Measurements from ENCODE around the gene PRKCE.

Gene PRKCE

DNA sequence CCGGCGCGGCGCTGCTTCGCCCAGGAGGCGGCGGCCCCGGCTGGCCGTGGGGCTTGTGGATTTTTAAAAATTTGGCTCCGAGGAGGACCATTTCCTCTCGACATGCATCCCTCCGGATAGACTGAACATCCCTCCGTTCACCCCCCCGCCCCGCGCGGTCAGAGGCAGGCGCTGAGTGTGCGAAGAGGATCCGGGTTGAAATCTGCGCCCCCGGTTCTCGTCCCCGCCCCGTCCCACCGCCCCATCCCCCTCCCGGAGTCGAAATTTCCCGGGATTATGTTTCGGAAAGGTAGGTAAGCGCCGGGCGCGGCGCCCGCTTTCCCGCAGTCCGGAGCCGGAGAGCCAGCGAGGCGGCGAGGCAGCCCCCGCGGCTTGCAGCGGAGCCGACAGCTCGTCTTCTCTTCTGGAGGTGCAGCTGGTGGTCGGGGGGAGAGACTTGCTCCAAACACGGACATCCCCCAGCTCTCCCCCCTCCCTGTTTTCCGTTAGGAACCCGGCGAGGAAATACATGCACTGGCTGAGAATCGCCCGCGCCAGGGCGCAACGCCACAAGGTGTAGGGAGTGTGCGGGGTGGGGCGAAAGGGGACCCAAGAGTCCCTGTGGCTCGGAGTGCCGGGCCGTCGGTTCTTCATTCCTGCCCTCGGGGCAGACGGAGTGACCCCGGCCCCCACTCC is at the start of gene PRKCE:
TSS of gene PRKCE (plus strand) at position 261 of the 675 bp plus-strand sequence.
- peak; percentile 48 for DNase-seq

DNA sequence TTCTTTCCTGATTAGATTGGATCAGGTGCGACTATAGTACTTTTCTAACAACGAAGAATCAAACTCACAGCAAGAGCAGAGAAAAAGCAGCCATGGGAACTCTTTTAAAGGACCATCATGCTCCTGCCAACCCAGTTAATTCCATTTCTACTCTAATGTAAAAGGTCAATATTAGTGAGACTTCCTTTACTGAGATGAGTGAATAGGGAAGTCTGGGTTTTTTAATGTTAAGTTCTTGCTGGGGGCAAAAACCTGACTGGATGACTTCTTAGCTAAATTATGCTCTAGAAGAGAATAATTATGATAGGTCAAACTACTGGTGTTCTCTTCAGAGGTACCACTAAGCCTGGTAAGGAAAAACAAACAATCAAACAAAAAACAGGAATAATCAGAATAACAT is 48.9 kb upstream of the PRKCE start:
- no peak for DNase-seq

DNA sequence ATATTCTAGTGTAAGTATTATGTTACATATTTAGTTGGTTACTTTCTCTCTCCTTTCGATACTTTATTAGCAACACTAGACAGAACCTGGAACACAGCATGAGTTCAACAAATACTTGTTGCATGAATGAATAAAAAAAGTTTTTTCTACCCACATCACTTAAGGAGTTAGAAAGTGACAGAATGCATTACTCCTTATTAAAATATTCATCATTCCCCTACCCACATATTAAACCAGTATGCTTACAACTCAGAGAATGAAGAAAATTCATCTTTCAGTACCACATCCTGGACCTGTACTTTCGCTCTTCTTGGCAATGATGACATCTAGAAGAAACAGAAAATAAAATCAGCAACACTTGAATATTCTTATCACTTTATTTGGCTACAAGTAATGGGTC is 46.4 kb upstream of the PRKCE start:
- DNase-seq = no peak

DNA sequence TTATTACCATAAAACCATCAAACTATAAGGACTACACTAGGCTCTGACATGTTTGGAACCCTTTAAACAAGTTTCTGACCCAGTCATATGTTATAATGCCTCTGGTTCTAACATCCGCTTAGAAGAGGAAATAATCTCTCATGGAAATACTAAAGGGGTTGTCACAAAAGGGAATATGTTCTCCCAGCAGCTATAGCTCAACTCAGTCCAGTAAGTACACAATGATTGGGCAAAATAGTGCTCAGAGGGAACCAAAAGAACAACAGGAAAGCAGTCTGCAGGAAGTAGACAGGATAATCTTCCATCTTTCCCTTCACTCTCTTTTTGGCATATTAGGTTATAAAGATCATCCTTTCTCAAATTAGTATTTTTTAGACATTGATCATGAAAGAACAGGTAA is 44.7 kb upstream of the PRKCE start:
- no peak for DNase-seq

DNA sequence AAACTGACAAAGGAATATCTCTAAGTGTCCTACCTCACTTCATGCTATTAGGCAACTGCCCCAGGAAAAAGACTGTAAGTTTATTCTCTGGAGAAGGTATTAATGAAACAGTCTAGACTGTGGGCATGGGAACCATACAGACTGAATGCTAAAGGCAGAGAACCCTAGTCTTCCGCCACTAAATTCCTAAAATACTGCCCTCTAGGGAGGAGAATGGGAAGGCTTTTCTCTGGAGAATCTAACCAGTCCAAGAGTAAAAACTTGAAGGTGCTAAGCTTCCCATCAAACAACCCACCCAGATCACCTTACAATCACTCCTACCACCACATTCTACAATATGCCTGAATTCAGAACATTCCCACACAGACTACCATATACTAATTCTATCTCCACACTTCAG is 43.8 kb upstream of the PRKCE start:
- peak; percentile 4 for DNase-seq

DNA sequence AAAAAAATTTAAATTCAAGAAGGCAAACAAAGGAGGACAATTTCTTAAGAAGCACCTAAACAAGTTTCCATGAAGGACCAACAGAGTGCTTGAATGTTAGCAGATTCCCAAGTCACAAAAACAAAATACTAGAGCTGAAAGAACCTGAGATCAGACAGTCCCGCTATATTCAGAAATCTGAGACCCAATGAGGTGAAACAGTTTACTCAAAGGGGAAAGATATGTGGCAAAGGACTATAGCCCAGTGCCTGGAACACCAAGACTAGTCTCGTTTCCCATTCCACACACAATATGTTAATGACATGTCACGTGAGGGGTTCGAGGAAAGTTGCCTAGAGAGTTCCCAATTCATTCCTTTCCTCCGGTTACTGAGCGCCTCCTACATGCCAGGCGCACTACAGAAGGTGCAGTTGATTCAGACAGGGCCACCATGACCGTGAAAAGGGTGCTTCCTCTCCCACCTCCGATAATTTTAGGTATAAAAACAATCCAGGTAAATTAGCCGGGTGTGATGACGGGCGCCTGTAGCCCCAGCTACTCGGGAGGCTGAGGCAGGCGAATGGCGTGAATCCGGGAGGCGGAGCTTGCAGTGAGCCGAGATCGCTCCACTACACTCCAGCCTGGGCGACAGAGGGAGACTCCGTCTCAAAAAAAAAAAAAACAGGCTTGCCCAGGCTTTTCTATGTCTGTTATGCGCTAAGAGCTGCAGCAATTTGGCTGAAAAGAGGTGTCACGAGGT is 41.0 kb upstream of the PRKCE start:
- peak; percentile 83 for DNase-seq

DNA sequence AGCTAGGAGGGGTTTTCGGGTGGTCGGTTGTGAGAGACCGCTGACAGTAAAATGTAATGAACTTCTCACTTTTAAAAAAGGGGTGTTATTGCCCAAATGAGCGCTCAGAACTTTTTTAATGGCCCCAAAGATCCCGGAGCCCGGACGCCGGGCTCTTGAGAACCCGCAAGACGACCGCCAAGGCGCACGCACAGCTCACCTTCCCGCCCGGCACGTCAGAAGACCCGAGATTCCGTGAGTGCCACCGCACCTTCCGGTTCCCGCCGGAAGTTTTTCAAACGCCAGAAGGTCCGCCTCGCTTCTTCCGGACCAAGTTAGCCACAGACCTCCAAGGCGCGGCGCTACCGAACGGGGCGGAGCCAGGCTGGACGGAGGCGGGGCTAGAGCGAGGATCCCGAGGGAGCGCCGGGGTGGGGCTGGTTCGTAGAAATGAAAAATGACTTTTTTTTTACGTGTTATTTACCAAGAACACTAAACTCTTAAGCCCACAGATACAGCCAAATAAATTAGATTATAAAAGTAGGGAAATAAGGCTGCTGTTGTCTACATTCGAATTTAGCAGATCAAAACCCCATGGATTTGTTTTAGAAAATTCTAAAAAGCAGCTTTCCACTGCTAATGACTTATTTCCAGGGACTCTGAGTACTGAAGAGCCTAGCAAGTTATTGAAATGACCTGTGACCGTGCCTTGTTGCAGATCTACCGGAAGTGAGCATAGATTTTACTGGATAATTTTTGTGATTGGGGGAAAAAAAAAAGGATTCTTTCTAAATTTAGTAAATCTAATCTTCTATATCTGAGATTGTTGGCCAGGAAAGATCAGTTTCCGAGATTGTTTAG is 40.2 kb upstream of the PRKCE start, which contains the start of gene SRBD1:
TSS of gene SRBD1 (minus strand) at position 248 of the 840 bp plus-strand sequence. CDS start 5,826 bp downstream, outside the sequence.
- DNase-seq = peak; percentile 96

DNA sequence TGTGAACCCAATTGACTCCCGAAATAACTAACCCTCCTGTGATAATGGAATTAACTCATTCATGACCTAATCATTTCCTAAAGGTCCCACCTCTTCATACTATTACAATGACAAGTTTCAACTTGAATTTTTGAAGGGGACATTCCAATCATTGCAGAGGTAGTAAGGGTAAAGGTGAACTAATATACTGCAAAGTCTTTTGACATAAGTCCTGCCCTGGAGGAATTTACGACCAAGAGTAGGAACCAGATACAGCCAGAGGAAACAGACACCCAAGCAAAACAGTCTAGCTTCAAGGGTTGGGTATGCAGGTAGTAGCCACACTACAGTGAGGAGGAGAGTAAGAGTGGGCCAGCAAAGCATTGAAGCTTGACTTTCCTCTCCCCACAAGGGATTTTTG is 39.2 kb upstream of the PRKCE start:
- no peak for DNase-seq

DNA sequence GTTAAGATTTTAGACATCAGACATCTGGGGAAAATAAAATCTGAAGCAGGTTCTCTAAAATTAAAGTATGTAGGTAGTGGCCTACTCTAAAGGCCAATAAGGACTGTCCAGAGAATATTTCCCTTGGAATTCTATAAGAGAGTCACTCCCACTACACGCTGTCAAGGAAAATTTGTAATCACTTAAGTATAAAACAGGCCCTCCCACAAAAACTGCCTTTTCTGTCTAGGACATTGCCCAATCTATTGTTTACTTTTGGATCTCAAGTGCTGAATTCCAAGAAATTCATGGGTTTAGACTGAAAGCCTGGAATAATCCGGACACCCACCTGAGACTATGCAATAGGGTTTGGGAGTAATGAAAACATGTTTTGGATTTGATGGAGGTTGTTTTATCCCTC is 38.7 kb upstream of the PRKCE start:
- no peak for DNase-seq

DNA sequence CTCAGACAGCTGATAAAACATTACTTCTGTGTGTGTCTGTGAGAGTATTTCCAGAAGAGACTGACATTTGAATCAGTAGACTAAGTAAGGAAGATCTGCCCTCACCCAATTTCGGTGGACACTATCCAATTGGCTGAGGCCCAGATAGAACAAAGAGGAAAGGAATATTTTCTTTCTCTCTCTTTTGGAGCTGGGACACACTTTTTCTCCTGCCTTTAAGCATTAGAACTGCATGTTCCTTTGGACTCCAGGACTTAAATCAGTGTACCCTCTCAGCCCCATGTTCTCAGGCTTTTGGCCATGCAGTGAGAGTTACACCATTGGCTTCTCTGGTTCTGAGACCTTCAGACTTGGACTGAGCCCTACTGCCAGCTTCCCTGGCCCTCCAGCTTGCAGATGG is 37.1 kb upstream of the PRKCE start:
- DNase-seq = no peak

DNA sequence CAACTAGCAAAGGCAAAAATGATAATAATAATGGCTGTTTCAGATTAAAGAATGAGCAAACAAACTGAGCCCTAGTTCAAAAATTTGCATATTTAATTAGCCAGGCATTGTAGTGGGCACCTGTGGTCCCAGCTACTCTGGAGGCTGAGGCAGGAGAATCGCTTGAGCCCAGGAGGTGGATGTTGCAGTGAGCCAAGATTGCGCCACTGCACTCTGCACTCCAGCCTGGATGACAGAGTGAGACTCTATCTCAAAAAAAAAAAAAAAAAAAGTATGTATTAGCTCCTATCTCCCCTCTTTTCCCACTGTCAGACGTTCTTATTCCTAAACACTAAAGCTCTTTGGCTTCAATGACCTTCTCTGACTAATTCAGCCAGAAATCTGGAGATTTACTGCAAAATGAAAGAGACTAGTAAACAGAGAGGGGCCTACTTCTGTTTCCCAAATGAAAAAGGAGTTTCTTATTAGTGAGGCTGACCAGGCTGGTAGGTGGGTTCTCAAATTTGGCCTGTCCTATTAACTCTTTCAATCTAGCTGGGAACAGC is 36.5 kb upstream of the PRKCE start:
- DNase-seq = no peak

DNA sequence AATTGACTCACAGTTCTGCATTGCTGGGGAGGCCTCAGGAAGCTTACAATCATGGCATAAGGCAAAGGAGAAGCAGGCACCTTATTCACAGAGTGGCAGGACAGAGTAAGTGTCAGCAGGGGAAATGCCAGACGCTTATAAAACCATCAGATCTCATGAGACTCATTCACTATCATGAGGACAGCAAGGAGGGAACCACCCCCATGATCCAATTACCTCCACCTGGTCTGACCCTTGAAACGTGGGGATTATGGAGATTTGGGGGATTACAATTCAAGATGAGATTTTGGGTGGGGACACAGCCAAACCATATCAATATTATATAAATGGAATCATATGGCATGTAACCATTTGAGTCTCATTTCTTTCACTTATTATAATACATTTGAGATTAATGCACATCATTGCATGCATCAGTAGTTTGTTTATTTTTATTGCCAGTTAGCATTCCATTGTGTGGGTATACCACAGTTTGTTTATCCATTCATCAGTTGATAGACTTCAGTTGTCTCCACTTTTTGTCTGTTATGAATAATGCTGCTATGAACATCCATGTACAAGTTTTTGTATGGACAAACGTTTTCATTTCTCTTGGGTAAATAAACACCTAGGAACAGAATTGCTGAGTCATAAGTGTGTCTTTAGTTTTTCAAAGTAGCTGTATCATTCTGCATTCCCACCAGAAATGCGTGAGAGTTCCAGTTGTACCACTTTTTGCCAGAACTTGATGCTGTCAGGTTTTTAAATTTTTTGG is 34.6 kb upstream of the PRKCE start:
- no peak for DNase-seq

DNA sequence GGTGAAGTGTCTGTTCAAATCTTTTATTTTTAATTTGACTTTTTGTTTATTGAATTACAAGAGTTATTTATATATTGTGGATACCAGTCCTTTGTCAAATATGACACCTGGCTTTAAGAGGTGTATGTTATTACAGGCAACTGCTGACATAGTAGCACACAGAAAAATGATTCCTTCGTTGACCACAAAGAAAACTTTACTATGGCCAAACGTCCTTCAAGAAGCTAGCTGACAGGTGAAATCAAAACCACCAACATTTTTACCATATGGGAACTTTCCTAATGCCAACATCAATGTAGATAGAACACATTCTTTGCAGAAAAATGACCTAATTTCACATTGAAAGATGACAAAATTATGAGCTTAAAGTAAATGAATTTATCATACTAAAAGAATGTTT is 34.0 kb upstream of the PRKCE start:
- DNase-seq = no peak

DNA sequence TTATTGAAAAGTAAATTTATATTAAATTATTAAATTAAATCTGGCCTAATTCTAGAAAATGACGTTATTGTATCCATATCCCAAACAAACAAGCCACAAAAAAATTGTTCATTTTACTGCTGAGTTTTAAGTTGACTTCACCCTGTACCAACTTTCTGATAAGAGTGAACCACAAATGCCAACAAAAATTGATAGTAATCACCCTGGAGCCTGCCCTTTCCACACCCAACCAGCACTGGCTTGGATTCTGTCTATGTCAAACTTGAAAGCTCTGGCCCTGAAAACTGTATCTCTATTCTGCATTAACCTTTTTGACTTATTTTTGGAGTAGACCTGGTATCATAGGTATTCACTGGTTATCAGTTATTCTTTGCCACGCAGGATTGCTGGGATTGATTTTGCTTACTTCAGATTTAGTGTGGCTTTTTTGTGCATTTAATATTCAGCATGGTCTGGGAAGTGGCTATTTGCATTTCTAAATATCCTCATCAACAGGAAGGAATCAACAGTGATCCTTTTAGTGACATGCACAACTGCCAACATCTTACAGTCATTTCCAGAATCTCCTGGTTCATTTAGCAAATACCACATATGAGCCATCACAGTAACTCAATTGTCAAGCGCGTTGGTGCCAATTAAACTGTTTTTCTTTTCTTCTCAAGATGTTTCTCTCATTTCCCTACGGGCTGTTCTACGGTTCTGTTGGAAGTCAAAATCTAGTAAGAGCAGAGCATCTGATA is 29.0 kb upstream of the PRKCE start:
- DNase-seq = no peak

DNA sequence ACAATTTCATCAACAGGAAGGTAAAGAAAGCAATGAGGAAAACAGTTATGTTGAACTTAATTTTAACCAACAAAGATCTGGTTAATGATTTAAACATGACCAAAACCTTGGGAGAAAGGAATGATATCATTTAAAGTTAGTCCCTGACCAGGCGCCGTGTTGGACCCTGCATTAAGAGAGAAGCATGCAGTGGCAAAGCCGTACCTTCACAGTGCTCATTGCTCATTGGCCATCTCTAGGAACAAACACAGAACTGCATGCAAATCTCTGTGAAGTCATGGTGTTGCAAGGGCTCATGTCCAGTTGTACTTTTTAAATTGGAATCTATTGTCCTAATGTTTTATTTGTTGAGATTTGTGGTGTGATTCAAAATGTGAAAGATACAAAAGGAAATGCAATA is 28.4 kb upstream of the PRKCE start:
- no peak for DNase-seq

DNA sequence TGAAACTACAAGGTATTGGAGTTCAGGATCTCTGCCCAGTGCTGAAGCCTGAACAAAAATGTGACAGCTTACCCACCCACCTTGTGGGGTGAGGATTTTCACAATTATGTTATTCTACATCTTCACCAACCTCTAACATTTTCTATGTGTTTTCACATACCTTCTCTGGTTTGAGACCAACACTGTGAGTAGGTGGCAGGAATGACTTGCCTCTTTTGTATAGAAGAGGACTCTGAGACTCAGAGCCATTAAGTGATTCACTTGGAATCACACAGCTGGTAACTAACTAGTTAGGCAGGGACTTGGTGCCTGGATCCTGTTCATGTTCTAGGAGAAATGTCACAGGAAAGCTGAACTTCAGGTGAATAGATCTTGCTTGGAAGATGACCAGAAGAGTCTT is 25.7 kb upstream of the PRKCE start:
- DNase-seq = no peak

DNA sequence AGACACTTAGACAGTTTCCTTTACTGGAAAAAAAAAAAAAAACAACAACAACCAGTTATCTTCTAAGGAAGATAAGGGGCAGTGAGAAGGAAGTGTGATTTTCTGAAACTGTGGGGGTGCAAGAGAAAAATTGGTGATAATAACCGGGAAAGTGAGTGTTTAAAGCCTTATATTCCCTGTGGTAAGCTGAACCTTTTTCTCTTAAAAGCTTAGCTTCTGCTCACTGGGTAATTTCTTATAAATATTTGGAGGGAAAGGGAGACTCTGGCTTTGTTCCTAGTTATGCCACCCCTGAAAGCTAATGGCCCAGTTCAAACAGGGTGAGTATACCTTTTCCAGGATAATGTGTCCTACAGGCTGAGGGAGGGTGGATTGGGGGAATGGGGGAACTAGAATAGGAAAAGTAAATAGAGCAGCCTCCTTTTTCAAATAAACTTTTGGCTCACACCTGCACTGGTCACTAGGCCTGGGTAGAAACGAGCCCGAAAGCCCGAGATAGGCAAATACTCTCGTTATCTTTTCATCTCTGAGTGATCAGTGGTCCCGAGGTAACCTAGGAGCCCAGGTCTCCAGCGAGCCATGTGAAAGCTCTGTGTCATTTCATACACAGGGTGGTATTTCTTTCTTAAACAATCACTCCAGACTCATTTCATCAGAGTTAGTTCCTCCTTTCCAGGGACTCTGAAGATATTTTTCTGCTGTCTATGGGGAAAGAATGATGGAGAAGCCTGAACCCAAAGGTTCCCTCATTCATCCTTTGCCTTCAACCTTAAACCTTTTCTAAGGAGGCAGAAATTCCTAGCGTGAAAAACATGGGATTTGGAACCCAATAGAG is 24.9 kb upstream of the PRKCE start:
- no peak for DNase-seq

DNA sequence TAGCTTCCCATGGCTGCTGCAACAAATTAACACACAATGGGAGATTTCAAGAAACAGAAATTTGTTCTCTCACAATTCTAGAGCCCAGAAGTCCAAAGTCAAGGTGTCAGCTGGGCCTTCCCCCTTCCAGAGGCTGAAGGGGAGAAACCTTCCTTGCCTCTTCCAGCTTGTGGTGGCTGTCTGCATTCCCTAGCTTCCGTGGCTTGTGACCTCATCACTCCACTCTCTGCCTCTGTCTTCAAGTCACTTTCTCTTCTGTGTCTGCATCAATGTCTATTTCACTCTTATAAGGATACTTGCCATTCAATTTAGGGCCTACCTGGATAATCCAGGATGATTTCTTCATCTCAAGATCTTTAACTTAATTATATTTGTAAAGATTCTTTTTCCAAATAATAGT is 23.6 kb upstream of the PRKCE start:
- no peak for DNase-seq

DNA sequence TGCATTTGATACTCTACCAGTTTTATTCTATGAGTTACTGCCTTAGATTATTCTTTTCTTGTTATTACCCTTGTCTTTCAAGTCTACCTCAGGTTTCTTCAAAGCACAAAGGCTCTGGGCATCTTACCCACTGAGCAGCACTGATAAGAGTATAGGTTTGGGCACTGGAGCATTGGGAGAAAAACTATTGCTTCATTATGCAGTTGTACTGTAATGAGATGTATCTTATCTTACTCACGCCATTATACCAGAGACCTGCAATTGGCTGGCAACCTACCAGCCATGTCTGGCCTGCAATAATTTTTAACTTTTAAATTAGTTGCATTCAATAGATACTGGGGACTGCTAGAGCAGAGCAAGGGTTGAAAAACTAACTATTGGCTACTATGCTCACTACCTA is 21.5 kb upstream of the PRKCE start:
- DNase-seq = no peak

DNA sequence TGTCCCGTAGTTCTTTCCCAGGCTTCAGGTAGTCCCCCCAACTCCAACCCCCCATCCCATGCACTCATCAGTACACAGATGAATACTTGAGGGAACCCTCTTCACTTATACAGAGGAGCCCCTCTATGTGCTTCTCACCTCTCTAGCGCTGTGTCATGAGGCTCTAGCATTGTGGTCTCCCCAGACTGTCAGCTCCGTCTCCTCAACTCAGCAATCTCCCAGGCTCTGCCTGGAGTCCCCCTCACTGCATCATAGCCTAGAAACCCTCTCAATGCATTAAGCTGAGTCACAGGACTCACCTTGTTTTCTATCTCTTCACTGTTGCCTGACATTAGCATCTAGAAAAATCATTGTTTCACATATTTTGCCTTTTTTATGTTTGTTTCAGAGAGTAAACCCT is 20.2 kb upstream of the PRKCE start:
- DNase-seq = no peak

DNA sequence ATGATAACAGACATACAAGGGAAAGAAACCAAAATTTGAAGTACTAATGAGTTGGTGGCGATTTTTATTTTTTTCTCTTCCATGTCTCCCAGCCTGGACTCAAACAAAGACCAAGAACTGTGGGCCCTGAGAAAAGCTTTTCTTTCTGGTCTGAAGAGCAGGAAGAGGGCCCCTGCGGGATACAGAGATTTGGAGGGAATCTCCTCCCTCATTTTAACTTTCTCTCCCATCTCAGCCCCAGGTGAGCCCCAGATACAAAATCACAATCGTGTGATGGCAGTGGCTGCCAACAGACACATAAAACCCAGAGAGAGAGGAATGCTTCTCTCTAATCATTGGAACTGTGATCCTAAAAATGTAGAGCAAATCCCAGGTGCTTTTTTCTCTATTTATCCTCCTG is 19.5 kb upstream of the PRKCE start:
- DNase-seq = no peak

Measured in NCI-H2171 treated with DMSO at 0.1 percent for 48 hours (cell line).